Brain pericyte (primary cell): ENCODE measurements around the gene TMEM108.

Experiments used
- DNase-seq: peaks from one replicate; pipeline ENCODE4 v3.0.0-alpha.2; 2012; ENCODE audit warnings: low read depth, low spot score

The TMEM108 gene

DNA sequence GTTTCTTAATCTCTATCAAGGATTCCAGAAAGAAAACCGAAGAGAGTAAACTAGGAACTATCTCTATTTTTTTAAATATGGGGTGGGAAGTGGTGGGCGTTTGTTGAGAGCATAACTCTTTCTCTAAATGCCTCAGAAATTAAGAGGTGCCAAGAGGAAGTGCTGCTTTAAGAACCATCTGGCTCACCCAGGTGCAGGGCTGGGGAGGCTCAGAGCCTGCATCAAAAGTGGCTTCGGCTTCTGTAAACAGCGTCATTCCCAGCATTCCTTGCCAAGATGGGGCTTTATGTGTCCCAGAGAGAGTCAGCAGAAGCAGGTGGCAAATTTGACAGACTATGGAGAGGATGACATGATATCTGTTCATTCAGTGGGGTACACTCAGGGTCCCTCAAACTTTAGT, 238.4 kb downstream of the TMEM108 start:
- no peak for DNase-seq

GRCh38 chr3:133277813-133278212, 239.6 kb downstream of the TMEM108 start:
- no peak for DNase-seq

- DNase-seq, result no peak
These were observed 240.3 kb downstream of the TMEM108 start for GRCh38 chr3:133278260-133279043.

- DNase-seq, result no peak
These were observed 242.4 kb downstream of the TMEM108 start for GRCh38 chr3:133280586-133280985.

- DNase-seq, result no peak
These were observed 244.0 kb downstream of the TMEM108 start for GRCh38 chr3:133282236-133282635.

DNA sequence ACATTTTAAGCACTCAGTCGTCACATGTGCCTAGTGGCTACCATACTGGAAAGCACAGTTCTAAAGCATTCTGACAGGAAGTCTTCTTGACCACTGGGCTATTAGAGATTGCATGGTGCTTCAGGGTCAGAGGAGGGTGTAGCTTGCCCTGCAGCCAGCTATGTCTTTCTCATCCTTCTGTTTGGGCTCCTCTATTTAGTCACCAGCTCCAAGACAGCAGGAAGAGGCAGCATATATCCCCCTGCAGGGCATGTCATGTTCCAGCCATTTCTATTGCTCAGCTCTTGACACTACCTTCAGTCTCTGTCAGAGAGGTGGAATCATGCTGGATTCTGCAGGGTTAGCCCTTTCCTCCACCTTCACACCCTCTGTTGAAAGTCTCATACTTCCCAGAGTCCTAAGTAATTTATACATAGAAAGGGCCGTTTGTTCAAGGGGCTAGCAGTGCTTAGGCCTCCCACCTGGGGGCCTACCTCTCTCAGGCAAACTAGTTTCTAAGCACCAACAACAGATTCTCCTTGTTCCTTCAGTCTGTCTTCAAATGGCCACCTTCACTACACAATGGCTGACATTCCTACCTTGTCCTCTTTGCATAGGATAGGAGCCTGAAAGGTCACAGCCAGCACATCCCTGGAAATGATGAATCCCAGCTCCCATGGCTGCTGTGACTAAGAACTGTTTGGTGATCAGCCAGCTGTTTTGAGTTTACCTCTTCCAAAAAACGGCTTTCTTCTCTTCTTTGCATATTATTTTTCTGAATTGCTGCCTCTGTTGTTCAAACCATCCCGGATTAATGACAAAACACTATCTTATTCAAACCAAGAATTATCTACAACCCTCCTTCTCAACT, 246.0 kb downstream of the TMEM108 start:
- DNase-seq, result no peak

- DNase-seq, result no peak
These were observed 251.1 kb downstream of the TMEM108 start for GRCh38 chr3:133289322-133289721.

DNA sequence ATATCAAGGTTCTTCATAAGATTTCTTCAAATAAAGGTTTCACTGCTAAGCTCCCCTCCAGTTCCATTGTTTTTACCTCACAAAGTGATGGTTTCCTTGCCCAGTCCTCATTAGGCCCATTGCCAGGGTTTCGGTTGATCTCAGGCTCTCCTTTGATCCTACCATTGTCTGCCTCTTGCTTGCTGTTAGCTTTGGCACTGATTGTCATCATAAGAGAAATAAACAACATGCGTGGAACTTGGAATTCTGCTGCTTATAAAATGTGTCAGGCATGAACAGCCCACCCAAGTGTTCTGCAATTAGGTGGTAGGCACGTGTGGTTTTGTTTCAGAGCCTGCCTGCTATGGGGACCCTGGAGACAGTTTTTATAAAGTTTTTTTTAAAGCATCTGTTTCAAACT, 254.1 kb downstream of the TMEM108 start:
- no peak for DNase-seq

DNA sequence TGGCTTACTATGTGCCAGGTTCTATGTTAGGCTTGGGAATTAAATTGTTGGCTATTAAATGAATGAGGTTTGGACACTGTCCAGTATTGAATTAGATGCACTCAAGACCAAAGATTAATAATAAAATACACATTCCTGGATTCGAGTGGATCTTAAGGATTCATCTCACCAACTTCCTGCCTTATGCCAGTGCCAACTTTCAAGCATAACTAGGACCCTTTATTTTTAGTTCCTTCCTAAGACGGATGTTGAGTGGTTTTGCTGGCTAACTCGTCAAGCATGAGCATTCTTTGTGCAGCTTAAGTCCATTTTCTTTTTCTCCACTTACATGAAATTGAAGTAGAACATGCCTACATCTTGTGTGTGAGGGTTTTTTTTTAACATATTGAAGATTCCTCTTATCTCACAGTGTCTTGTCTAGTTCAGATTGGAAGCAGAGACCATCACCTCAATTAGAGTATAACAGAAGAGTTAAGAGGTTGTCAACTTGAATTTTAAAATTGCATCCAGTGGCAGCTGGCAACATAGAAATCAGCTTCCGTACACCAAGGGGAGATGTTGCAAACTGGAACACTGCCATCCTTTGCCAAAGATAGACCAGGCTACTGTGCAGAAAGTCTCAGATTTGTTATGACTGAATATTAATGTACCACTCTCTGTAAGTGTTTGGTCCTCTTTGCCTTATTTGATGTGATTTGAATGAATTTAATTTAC, 255.4 kb downstream of the TMEM108 start:
- no peak for DNase-seq

DNA sequence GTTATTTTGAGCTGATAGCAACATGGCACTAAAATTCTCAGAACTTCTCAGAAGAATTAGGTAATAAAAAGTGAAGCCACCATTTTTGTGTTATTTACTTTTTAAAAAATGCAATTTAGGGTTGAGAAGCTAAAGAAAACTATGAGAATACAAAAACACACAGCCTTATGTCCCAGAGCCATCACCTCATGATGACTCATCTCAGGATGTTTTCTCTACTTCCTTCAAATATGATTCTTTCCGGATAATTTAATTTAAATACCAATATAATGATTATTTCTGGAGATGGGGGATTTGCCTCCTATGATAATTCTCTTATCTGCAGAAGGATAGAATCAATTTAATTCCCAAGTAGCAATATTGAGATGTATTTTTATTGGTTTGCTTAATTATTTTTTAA, 256.1 kb downstream of the TMEM108 start:
- no peak for DNase-seq

- no peak for DNase-seq
These were observed 257.2 kb downstream of the TMEM108 start for GRCh38 chr3:133295199-133295901.

GRCh38 chr3:133295944-133296917, 258.0 kb downstream of the TMEM108 start:
- DNase-seq, result no peak

DNA sequence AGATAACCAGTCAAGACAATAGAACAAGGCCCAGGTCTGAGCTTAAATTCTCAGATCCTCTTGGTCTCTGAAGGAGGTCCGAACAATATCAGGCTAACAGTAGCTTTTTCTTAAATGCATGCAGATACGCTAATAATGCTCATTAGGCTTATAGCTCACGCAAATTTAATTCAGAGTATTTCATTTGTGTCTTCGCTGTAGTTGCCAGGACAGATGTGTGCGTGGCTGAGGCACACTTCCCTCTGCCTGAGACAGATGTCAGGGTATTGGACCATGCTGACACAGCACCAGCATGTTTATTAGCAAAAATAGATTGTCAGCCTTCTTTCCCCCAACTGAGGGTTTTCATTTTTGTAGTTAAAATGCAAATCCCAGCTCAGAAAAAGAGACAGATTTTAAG, 258.8 kb downstream of the TMEM108 start:
- no peak for DNase-seq

- DNase-seq, result no peak
These were observed 261.9 kb downstream of the TMEM108 start for GRCh38 chr3:133300102-133300501.

GRCh38 chr3:133301194-133301593, 263.0 kb downstream of the TMEM108 start:
- DNase-seq, result no peak

GRCh38 chr3:133301731-133302130, 263.5 kb downstream of the TMEM108 start:
- DNase-seq, result no peak

- DNase-seq, result no peak
These were observed 265.2 kb downstream of the TMEM108 start for GRCh38 chr3:133303430-133303829.

DNA sequence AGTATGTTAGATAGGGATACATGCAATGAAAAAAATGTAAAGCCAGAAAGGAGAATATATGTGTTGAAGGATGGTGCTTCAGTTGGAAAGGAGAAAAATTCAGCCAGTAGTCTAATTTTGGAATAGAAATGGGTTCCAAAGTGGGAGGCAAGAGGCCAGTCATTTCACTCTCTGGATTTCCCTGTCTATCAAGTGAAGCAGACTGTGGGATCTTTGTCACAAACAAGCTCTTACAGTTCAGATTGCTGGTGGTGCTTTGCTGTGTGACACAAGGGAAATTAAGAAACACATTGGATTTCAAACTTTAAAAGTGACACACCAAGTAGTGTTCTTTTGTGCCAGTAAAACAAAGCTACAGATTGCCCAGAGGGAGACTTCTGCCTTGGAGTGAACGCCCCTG, 279.7 kb downstream of the TMEM108 start:
- no peak for DNase-seq

DNA sequence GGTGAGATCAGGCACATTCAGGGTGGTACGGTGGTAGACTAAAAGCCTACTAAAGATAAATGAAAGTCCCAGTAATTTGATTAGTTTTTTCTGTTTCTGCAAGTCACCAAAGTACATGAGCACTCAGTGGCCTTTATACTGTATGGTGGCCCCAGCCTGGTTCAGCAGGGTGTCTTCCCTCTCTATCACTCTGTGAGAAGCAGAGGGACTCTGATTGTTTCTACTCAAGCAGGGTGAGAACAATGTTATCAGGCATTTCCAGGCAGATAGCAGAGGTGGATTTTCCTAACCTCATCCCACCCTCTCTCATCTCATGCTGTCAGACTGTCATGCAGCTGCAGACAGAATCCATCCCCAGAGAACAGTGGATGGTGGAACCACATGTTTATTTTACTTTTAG, 290.2 kb downstream of the TMEM108 start:
- DNase-seq, result no peak

GRCh38 chr3:133329626-133330025, 291.4 kb downstream of the TMEM108 start:
- DNase-seq, result no peak
